CD4-positive, alpha-beta T cell treated with Interleukin-15 for 4 hours (primary cell): ENCODE data around the gene PRKG2.
"Not testable (repeated sequence)": the region's sequence is repeated elsewhere in the genome, so short reads cannot be mapped to it uniquely, and the experiment has no call there.

ENCODE experiments used
- DNase-seq: peaks from one replicate; pipeline ENCODE4 v3.0.0-alpha.2; 2020; ENCODE audit warnings: low spot score

Gene PRKG2

DNA sequence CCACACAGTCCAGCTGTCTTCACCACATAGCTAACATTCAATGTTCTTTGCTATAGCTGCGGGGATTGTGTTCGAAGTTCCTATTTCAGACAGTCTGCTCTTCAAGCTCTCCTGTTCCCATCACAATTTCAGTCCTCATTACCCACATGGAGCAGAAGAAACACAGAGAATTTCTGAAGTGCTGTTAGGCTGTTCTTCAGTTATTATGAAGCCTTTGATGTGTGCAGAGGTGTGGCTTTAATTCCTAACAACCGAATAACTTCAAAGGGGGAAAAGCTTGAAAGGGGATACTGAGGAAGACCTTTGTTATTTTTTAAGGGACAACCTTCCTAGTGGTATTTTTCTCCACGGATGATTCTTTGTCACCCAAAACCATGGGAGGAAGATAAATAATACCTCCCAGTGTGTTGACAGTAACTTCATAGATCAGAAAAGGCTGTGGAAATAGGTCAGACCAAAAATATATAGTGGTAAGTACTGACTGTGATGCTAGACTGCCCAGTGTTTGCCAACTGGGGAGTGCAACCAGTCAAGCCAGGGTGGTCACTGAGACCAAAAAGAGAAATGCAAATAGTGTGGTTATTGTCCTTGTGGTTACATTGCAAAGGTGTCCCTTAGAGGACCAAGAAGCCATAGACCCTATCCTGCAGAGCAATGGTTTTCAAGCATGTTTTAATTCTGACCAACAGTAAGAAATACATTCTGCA is 52.1 kb downstream of the PRKG2 start:
- no peak for DNase-seq

DNA sequence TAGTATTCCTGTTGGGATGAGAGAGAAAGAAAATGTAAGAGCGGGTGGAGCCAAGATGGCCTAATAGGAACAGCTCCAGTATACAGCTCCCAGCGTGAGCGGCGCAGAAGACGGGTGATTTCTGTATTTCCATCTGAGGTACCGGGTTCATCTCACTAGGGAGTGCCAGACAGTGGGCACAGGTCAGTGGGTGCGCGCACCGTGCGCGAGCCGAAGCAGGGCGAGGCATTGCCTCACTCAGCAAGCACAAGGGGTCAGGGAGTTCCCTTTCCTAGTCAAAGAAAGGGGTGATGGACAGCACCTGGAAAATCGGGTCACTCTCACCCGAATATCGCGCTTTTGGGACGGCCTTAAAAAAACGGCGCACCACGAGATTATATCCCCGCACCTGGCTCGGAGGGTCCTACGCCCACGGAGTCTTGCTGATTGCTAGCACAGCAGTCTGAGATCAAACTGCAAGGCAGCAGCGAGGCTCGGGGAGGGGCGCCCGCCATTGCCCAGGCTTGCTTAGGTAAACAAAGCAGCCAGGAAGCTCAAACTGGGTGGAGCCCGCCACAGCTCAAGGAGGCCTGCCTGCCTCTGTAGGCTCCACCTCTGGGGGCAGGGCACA is 61.2 kb downstream of the PRKG2 start:
- DNase-seq, result not testable (repeated sequence)

DNA sequence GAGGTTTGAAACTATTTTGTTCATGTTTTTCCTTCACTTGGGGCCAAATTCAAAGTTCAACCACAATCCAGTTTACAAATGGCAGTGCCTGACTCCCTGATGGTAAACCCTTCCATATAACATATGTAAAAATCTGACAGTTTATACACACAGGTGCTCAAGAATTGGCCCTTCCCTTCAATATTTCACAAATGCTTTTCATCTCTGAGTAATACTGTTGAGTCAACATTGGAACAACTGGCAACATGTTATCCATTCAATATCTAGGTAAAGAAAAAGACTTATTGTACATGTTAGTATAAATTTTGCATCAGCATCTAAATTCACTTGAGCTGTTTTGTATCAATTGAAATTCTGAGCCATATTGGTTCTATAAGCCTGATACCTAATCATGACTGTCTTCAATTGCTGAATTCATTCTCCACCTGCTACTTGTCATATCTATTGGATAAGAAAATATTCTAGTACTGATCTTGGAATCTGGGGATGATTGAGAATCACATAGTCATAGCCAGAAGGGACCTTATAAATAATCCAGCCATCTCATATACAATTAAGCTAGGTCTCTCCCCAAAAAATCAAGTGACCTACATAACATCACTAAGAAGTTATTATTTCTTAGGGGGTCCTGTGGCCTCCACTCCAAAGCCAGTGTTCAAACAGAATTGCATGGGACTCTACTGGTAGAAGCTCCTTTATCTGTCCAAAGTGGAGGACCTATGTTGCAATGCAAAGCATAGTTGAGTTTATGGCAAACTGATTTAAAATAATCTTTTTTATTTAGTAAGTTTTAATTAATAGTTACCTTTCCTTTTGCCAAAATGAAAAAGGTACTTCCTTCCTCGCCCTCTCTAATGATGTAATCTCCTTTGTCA is 61.9 kb downstream of the PRKG2 start:
- no peak for DNase-seq

DNA sequence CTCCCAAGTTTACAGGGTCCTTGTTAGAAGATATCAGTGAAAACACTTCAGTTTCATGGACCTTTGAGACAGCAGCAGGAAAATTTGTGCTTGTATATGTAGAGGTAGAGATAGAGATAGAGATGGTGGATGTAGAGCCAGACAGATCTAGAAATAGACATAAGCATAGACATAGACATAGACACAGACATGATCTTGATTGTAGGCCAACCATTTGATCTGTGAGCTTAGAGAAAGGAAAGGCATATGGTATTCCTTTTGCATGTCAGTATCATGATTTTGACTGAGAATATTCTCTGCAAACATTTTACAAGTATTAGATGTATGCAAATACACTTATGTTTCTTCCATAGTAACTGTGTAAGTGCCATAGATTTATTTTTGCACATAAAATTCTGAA is 65.0 kb downstream of the PRKG2 start:
- DNase-seq, result no peak

DNA sequence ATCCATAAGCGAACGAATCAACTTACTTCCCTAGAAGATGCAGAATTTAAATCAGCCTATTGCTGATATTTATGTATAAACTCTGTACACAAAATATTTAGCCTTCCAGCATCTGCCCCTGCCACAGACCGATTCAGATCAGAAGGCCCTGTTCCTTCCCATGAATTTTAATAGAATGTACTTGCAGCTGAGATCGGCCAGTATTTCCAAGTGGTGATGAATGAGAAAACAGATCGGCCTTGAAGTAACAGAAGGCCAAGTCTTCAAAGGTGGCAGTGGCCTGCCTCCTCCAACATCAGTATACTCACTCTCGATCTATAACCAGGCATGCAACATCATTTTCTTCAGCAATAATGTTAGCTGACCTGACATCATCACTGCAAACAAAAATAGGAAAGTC is 66.4 kb downstream of the PRKG2 start:
- no peak for DNase-seq

DNA sequence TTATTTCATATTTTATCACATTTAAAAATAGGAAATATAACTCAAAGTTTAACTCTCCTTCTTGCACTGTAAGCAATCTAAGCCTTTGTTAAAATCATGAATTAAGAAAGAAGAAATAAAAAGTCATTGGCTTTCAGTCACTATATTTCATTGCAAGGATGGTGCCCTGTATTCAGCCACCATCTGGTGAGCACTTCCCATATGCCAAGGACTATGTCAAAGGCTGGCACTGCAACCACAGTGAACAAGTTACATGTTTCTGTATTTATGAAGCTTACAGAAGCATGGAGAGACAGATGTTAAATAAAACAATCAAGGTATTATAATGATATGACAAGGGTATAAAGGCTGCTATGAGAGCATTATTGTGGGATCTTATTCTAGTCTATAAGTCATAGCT is 68.6 kb downstream of the PRKG2 start:
- no peak for DNase-seq

DNA sequence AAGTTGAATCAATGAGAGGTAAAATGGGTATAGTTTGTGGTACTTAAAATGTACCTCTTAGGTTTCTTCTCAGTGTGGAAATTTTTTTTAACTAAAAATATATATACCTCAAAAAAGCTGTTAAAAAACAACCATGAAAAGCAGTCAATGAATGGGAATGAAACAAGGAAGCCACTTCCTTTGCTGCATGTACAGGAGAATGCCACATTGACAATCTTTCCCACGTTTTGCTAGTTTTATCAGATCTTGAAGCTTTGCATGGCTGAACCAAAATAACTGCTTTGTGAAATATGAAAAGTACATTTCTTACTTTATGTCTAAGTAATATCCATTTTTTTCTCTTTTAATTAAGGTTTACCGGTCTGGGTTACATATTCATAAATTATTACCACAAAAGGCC is 71.8 kb downstream of the PRKG2 start:
- no peak for DNase-seq

DNA sequence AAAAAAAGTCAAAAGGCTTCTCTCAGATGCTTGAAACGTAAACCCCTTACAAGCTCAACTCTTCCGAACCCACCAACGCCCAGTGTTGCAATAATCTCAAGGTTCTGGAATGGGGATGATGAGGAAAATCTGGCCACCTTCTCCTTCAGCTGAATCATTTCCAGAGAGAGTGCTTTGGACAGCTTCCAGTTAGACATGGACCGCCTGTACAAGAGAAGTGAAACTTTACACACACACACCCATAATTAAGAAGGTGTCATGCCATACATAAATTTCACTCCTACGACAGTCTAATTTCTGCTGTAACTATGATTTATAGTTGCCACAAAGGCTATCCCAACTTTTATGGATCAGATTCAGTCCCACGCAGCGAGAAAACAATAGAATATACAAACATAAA is 72.3 kb downstream of the PRKG2 start:
- DNase-seq, result no peak

DNA sequence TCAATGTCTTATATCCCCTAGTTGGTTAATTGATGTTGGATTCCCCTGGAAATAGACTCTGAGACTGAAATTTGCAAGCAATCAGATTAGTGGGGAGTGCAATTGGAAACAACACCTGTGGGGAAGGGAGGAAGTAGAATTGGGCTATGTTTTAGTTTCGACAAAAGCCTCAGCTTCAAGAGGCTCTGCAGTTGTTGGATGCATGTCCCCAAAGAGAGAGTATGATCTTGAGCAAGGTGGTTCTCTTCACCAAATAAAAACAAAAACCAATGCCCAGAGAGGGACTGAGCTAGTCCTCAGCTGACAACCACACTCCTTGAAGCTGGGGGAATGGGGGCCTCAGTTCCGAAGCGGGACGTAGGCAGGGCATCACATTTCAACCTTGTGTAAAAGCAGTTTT is 77.1 kb downstream of the PRKG2 start:
- no peak for DNase-seq

DNA sequence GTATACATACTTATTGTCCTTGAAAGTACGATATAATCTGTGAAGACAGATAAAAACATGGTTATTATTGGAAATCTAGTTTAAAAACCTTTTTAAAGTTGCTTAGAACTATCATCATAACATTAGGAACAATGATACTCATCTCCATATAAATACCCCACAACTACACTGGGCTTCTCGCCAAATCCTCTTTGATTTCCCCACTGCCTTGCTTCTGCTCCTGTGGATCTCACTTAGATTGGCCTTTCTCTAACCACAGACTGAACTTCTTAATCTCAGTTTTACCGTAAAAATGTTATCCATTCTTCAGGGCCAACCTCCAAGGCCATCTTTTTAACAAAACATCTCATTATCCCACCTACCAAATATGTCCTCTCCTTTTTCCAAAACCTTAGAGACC is 77.6 kb downstream of the PRKG2 start:
- DNase-seq, result no peak

DNA sequence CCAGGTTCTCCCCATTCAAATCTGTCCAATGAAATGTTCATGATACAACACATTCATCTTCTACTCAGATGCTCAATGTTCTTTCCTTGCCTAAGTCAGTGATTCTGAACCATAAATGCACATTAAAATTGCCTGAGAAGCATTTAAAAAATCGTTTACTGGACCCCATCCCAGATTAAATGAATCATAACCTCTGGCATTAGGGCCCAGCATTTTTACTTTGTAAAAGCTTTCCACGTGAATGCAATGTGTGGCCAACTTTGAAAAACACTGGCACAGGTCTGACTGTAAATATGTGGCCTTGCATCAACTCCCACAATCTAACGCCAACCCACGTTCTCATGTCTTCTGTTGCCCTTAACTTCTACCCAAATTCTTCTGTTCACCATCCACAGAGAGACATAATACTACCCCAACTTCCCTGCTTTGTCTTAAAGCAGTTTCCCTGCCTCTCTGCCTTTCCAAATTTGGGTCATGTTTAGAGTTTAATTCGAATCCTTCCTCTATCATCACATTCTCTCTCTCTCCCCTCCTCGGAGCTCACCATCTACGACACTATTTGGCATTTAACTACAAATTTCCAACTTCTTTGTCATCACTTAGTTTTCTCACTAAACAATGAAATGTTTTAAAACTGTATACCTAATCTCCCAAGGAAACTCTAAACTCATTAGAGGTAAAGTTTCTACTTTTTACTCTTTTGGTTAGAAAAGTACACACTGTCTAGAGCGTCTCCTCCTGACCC is 78.7 kb downstream of the PRKG2 start:
- DNase-seq, result no peak

DNA sequence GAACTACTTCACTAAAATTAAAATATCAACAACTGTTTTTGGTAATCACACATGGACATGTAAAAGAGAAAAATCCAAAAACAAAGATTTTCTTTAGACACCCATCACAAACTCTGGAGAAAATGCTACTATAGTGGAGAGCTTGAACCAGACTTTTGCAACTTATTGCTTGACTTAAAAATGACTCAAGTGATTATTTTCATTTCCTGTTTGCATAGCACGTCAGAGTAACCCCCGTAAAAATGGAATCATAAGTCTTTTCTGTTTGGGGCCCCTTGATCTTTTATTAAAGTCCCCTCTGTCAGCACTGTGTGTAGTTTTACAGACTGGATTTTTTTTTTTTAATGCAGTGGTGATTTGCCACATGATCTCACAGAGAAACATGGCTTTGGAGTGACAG is 79.5 kb downstream of the PRKG2 start:
- DNase-seq, result no peak

DNA sequence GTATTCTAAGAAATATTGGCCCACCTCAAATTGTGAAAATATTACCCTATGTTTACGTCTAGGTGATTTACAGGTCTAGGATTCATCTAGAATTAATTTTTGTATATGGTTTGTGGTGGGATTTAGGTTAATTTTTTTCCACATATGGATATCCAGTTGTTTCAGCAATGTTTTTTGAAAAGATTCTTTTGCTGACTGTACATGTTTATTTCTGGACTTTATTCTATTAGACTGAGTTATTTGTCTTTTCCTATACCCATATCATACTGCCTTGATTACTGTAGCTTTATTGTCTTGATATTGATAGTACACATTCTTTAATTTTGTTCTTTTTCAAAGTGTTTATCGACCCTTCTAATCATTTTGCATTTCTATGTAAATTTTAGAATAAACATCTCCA is 83.5 kb downstream of the PRKG2 start:
- DNase-seq, result no peak

DNA sequence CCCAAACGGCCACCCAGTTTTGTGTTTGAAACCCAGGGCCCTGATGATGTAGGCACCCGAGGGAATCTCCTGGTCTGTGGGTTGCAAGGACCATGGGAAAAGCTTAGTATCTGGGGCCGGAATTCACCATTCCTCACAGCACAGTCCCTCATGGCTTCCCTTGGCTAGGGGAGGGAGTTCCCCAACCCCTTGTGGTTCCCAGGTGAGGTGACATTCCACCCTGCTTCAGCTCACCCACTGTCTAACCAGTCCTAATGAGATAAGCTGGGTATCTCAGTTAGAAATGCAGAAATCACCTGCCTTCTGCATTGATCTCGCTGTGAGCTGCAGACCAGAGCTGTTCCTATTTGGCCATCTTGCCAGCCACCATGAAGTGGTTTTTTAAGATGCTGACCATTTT is 84.0 kb downstream of the PRKG2 start:
- DNase-seq, result no peak

DNA sequence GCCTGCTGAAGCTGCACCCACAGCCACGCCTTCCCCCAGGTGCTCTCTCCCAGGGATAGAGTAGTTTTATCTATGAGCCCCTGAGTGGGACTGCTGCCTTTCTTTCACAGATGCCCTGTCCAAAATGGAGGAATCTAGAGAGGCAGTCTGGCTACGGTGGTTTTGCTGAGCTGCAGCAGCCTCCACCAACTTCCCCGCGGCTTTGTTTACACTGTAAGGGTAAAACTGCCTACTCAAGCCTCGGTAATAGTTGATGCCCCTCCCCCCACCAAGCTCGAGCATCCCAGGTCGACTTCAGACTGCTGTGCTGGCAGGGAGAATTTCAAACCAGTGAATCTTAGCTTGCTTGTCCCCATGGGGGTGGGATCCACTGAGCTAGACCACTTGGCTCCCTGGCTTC is 84.5 kb downstream of the PRKG2 start:
- DNase-seq, result no peak

DNA sequence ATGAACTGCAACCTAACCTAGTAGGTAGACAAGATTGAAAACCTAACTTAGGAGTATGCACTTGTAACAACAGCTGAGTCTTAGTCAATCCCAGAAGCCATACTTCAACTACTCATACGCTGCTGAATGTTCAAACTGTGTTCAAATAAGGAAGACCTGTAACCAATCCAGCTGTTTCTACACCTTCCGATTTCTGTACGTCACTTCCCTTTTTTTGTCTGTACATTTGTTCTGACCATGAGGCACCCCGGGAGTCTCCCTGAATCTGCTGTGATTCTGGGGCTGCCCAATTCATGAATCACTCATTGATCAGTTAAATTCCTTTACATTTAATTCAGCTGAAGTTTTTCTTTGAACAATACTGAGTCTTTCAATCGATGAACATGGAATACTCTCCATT is 95.0 kb downstream of the PRKG2 start:
- DNase-seq, result no peak

DNA sequence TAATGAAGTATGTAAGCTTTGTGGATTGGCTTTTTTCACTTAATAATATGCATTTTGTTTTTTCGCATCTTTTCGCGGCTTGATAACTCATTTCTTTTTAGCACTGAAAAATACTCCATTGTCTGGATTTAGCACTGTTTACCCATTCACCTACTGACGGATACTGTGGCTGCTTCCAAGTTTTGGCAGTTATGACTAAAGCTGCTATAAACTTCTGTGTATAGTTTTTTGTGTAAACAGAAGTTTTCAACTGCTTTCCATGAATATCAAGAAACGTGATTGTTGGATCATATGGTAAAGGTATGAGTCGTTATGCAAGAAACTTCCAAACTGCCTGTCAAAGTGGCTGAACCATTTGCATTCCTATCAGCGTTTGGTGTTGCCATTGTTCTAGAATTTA is 96.9 kb downstream of the PRKG2 start:
- no peak for DNase-seq

DNA sequence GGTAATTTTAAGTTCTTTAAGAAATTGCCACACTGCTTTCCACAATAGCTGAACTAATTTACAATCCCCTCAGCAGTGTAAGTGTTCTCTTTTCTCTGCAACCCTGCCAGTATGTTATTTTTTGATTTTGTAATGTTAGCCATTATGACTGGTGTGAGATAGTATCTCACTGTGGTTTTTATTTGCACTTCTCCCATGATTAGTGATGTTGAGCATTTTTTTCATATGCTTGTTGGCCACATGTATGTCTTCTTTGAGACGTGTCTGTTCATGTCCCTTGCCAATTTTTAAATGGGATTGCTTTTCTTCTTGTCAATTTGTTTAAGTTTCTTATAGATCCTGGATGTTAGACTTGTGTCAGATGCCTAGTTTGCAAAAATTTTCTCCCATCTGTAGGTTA is 98.5 kb downstream of the PRKG2 start:
- DNase-seq, result no peak

DNA sequence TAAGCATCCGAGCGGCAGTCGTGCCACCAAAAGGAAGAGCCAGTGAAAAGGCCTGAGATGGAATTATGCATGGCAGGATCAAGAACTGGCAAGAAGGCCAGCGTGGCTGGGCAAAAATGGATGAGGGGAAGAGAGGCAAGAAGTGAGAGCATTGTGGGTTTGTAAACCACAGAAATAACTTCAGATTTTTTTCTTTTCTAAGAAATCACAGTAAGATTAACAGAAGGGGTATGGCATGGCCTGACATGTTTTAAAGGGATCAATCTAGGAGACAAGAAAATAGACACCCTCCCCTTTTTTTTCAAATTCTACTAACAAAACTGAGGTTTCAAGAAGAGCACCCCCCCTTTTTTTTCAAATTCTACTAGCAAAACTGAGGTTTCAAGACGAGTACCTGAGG is 102.0 kb downstream of the PRKG2 start:
- DNase-seq, result no peak

DNA sequence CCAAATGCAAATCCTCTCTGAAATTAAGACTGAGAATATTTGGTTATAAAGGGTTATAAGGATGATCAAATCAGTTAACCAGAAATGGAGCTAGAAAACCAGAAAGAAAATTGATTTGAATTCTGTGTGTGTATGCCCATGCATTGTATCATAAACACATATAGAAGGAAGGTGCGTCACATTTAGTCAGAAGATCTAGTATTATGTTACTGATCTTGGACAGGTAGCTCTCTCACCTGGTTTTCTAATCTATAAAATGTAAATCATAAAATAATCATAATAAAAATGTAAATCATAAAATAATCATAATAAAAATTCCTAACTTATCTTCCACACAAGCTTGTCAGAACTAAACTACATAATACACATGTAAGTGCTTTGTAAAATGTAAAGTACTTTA is 105.7 kb downstream of the PRKG2 start:
- no peak for DNase-seq

DNA sequence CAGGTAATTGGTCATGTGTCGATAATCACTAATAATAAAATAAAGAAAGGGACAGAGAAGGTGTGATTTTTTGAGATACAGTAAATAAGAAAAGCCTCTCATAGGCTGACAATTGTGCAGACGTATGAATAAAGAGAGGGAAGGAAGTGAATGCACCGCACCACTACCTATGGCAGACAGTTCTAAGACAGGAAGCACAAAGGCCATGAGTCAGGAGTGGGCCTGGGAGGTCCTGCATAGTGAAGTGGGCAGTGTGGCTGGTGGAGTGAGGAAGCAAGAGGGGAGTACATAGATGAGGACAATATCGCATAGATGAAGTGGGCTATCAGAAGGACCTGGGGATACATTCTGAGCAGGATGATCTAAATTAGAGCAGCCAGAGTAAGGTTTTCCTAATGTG is 108.9 kb downstream of the PRKG2 start:
- no peak for DNase-seq

DNA sequence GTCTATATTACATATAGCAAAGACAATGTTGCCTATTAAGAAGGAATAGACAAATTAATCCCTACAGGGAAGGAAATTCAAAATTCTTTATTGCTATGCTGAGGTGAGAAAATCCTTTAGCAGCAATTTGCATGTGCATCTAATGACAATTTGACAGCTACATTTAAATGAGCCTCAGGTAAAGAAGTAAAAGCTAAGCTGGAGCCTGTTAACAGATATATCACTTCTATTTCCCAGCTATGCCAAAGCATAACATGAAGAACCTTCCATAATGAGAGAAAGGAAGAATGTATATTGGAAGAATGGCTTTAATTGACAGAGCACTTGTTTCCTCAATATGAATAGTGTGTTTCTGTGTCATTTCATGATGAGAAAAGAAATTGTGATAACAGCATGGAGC is 112.9 kb downstream of the PRKG2 start:
- DNase-seq, result no peak

DNA sequence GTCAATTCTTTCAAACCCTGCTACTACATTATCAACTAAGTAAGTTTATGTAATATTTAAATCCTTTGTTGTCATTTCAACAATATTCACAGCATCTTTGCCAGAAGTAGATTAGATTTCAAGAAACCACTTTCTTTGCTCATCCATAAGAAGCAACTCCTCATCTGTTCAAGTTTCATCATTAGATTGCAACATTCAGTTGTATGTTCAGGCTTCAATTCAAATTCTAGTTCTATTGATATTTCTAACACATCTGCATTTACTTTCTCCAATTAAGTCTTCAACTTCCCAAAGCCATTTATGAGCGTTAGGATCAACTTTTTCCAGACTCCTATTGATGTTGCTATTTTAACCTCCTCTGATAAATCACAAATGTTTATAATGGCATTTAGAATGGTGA is 118.5 kb downstream of the PRKG2 start:
- DNase-seq, result no peak
